ENCODE measurements around the gene ING3. TPM values are rescaled to one million over a fixed set of nuclear protein-coding genes. Genes with fewer than 3 reads are reported as not detected.

Gene ING3
- polyA plus RNA-seq, 3 donors, result 22.3 to 26.9 (median 25.9) TPM

GRCh38 chr7:120987280-120987679, 36.7 kb downstream of the ING3 start:
- H3K27me3 Mint-ChIP-seq (ENCODE audit: low read depth in 3 of 3), result peaks cover 1 to 14% (median 2%) of the 10 kb centered on the region in 3 donors
- 0% methylated on average over 1 of the region's 3 CpGs for WGBS (ENCODE audit: insufficient coverage)
- H3K4me1 ChIP-seq (ENCODE audit: control insufficient read depth in 1 of 2, insufficient read depth in 2 of 2, low read length in 2 of 2), result peaks cover 20 to 41% of the 10 kb centered on the region in 2 donors
- H4K20me1 ChIP-seq (ENCODE audit: insufficient read depth, low read length), result no peaks in the 10 kb centered on the region
- no peak overlapping the region for H3K27ac ChIP-seq (ENCODE audit: low read depth in 1 of 2, low read length in 2 of 2)
- no peak overlapping the region for H3K4me3 Mint-ChIP-seq
- H3K36me3 ChIP-seq (replicated peaks in 1 of 2; ENCODE audit: control insufficient read depth in 1 of 2, insufficient read depth in 2 of 2, low read length in 2 of 2), result no peaks in the 10 kb centered on the region
- intact Hi-C loops (cut with micrococcal nuclease), result loop anchor here (2.0 to 10.0 kb wide), 4 partner anchors 48 to 120 kb away; no protein-coding TSS in a partner anchor
- H2AFZ ChIP-seq (ENCODE audit: insufficient read depth, low read depth, low read length, poor library complexity, severe bottlenecking), result no peak overlapping the region
- no peak overlapping the region for H3K4me3 ChIP-seq (replicated peaks in 1 of 3; ENCODE audit: low read depth in 2 of 3, low read length in 3 of 3)
- H3K27ac Mint-ChIP-seq, result no peak overlapping the region
- no peak overlapping the region for H3K9ac ChIP-seq (ENCODE audit: insufficient read depth, low read length, poor library complexity, severe bottlenecking)
- no peak for DNase-seq
- peak overlapping the region; percentile 87 for H3K4me2 ChIP-seq (replicated peaks; ENCODE audit: extremely low read depth, low read length, poor library complexity, severe bottlenecking)
- no peaks in the 10 kb centered on the region for H3K27me3 ChIP-seq (ENCODE audit: control insufficient read depth in 2 of 2, insufficient read depth in 2 of 2, low read length in 2 of 2)
- H3K9me3 Mint-ChIP-seq, result no peaks in the 10 kb centered on the region
- no peaks in the 10 kb centered on the region for H3K79me2 ChIP-seq (ENCODE audit: insufficient read depth, low read length)
- no peaks in the 10 kb centered on the region for H3K36me3 Mint-ChIP-seq
- peaks cover 41% of the 10 kb centered on the region for H3K4me1 Mint-ChIP-seq
- H3K9me3 ChIP-seq (replicated peaks in 1 of 2; ENCODE audit: control insufficient read depth in 1 of 2, insufficient read depth in 1 of 2, low read length in 2 of 2), result no peaks in the 10 kb centered on the region
- TF ChIP-seq CTCF (IDR thresholded peaks at IDR 0.05), result no peak

- peak; percentile 81 to 87 (median 83) for DNase-seq
- Histone ChIP-seq H2AFZ (ENCODE audit: insufficient read depth, low read depth, low read length, poor library complexity, severe bottlenecking) (peak overlapping the region; percentile 78), H3K27me3 (ENCODE audit: control insufficient read depth in 2 of 2, insufficient read depth in 2 of 2, low read length in 2 of 2) (no peaks in the 10 kb centered on the region), H3K79me2 (ENCODE audit: insufficient read depth, low read length) (no peaks in the 10 kb centered on the region), H3K9me3 (replicated peaks in 1 of 2; ENCODE audit: control insufficient read depth in 1 of 2, insufficient read depth in 1 of 2, low read length in 2 of 2) (no peaks in the 10 kb centered on the region), H3K9ac (ENCODE audit: insufficient read depth, low read length, poor library complexity, severe bottlenecking) (peak overlapping the region; percentile 38), H3K4me2 (replicated peaks; ENCODE audit: extremely low read depth, low read length, poor library complexity, severe bottlenecking) (peak overlapping the region; percentile 87), H3K4me1 (ENCODE audit: control insufficient read depth in 1 of 2, insufficient read depth in 2 of 2, low read length in 2 of 2) (peaks cover 20 to 48% of the 10 kb centered on the region in 2 donors), H3K4me3 (replicated peaks in 1 of 3; ENCODE audit: low read depth in 2 of 3, low read length in 3 of 3) (peak overlapping the region; percentile 43 to 88 (median 83)), H3K27ac (ENCODE audit: low read depth in 1 of 2, low read length in 2 of 2) (peak overlapping the region in 1 of 2 donors; percentile 60), H3K36me3 (replicated peaks in 1 of 2; ENCODE audit: control insufficient read depth in 1 of 2, insufficient read depth in 2 of 2, low read length in 2 of 2) (no peaks in the 10 kb centered on the region), H4K20me1 (ENCODE audit: insufficient read depth, low read length) (no peaks in the 10 kb centered on the region)
- Mint-ChIP-seq H3K9me3 (no peaks in the 10 kb centered on the region), H3K36me3 (no peaks in the 10 kb centered on the region), H3K4me3 (peak overlapping the region; percentile 81 to 94), H3K4me1 (peaks cover 45% of the 10 kb centered on the region), H3K27ac (peak overlapping the region in 5 of 7 donors; percentile 68 to 91 (median 75)), H3K27me3 (ENCODE audit: low read depth in 3 of 3) (peaks cover 1 to 15% (median 2%) of the 10 kb centered on the region in 3 donors)
- WGBS (ENCODE audit: insufficient coverage), result 2% methylated on average over 7 of the region's 12 CpGs
- TF ChIP-seq CTCF (IDR thresholded peaks at IDR 0.05), result peak; percentile 96
- intact Hi-C loops (cut with micrococcal nuclease), result loop anchor here (2.0 to 10.0 kb wide), 6 partner anchors 35 to 119 kb away; no protein-coding TSS in a partner anchor
These were observed 37.4 kb downstream of the ING3 start for GRCh38 chr7:120987683-120988590.
